Activated gamma-delta T cell (primary cell): ENCODE data around the gene SOSTDC1.
A peak's percentile ranks its signal among the peaks of the same experiment; 100 is the strongest.
"Not testable (repeated sequence)": the region's sequence is repeated elsewhere in the genome, so short reads cannot be mapped to it uniquely, and the experiment has no call there.

Source experiments
- DNase-seq: peaks from one replicate; lab custom pipeline; 2025; lab: John Stamatoyannopoulos, UW

The SOSTDC1 gene

GRCh38 chr7:16462431-16462889 is 3.1 kb downstream of the SOSTDC1 start:
- no peak for DNase-seq

GRCh38 chr7:16460789-16461493 is 4.6 kb downstream of the SOSTDC1 start:
- DNase-seq, result no peak

GRCh38 chr7:16456303-16456702 is 9.2 kb downstream of the SOSTDC1 start:
- DNase-seq, result not testable (repeated sequence)

GRCh38 chr7:16455591-16455990 is 9.9 kb downstream of the SOSTDC1 start:
- DNase-seq, result no peak

- DNase-seq, result no peak
These were observed 15.2 kb downstream of the SOSTDC1 start for GRCh38 chr7:16450366-16450765.

GRCh38 chr7:16447876-16448275 is 17.7 kb downstream of the SOSTDC1 start:
- no peak for DNase-seq

GRCh38 chr7:16446508-16446907 is 19.0 kb downstream of the SOSTDC1 start:
- DNase-seq, result no peak

GRCh38 chr7:16443871-16444270 is 21.7 kb downstream of the SOSTDC1 start:
- not testable (repeated sequence) for DNase-seq

- DNase-seq, result no peak
These were observed 26.6 kb downstream of the SOSTDC1 start for GRCh38 chr7:16438988-16439387.

GRCh38 chr7:16436306-16436705 is 29.2 kb downstream of the SOSTDC1 start:
- no peak for DNase-seq

GRCh38 chr7:16433568-16434122 is 31.9 kb downstream of the SOSTDC1 start:
- no peak for DNase-seq

- DNase-seq, result no peak
These were observed 33.2 kb downstream of the SOSTDC1 start for GRCh38 chr7:16432425-16432731.

GRCh38 chr7:16431646-16432424 is 33.7 kb downstream of the SOSTDC1 start:
- no peak for DNase-seq

- no peak for DNase-seq
These were observed 35.4 kb downstream of the SOSTDC1 start for GRCh38 chr7:16430133-16430532.

GRCh38 chr7:16428672-16429071 is 36.9 kb downstream of the SOSTDC1 start:
- DNase-seq, result no peak

- DNase-seq, result no peak
These were observed 37.4 kb downstream of the SOSTDC1 start for GRCh38 chr7:16428182-16428581.

GRCh38 chr7:16423761-16424160 is 41.8 kb downstream of the SOSTDC1 start:
- no peak for DNase-seq

GRCh38 chr7:16422917-16423316 is 42.6 kb downstream of the SOSTDC1 start:
- no peak for DNase-seq

GRCh38 chr7:16422103-16422435 is 43.5 kb downstream of the SOSTDC1 start:
- DNase-seq, result no peak

- DNase-seq, result peak; percentile 25
These were observed 44.0 kb downstream of the SOSTDC1 start, which contains the start of gene CRPPA for GRCh38 chr7:16421333-16422102. Gene CRPPA (minus strand): TSS chr7:16421538. CDS start chr7:16421322, 216 bp downstream.

- DNase-seq, result peak; percentile 55
These were observed 44.7 kb downstream of the SOSTDC1 start for GRCh38 chr7:16420649-16421332.

- no peak for DNase-seq
These were observed 45.2 kb downstream of the SOSTDC1 start for GRCh38 chr7:16420329-16420648.
